Limb (tissue), 2 donors: ENCODE results near the gene SPAG6.
A peak's percentile ranks its signal among the peaks of the same experiment; 100 is the strongest.
"Not testable (repeated sequence)": the region's sequence is repeated elsewhere in the genome, so short reads cannot be mapped to it uniquely, and the experiment has no call there.

Experiments used
- DNase-seq, 2 donors: peaks; one replicate each; pipeline ENCODE4 v3.0.0-alpha.2; 2016; ENCODE audit errors: extremely low spot score in 2 of 2

The SPAG6 gene

DNA sequence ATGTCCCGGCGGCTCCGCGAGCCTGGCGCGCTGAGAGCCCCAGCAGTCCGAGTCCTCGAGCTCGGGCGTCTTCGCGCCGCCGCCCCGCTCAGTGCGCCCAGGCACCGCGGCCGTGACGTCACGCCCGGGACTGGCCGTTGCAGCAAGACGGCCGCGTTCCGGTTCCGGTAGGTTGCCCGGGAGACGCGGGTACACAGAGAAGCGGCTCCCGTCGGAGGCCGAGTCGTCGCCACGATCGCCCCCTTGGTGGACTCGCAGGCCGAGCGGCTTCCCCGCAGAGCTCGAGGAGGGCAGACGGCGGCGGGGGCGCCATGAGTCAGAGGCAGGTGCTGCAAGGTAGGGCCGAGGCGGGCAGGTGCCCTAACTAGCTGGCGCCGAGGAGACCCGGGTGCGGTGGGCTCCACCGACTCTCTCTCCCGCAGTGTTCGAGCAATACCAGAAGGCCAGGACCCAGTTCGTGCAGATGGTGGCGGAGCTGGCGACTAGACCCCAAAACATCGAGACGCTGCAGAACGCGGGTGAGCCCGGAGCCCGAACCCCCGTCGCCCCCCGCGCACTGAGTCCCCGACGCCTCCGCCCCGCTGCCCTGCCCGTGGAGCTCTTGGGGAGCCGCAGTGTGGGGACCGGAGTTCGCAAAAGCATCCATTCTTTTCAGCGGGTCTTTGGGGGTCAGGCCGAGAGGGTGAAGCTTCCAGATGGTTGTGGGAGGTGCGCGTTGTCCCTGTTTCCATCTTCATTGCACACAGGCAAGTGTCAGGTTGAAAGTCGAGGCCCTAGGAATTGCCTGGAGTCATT lies at the start of gene SPAG6:
TSS of gene SPAG6 (plus strand) at position 196 of the 795 bp plus-strand sequence. CDS start at position 312, 116 bp downstream.
- DNase-seq = peak in 1 of 2 donors; percentile 66

DNA sequence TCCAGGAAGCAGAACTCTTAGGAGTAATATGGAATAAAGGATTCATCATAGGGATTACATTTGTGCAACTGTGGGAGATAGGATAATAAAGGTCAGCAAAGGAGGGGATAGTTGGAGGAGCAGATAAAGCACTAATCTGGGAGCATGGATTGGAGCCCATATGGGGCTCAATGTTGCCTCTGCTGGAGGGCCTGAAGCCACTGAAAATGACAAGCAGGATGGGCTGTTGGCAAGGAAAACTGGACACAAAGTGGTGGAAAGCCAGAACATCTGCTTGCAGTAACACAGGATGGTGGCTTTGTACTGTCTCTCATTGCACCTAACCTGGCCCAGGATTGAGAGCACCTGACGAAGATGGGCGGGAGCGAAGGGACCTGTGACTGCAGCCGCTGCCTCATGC lies 44.1 kb upstream of the SPAG6 start:
- no peak for DNase-seq

DNA sequence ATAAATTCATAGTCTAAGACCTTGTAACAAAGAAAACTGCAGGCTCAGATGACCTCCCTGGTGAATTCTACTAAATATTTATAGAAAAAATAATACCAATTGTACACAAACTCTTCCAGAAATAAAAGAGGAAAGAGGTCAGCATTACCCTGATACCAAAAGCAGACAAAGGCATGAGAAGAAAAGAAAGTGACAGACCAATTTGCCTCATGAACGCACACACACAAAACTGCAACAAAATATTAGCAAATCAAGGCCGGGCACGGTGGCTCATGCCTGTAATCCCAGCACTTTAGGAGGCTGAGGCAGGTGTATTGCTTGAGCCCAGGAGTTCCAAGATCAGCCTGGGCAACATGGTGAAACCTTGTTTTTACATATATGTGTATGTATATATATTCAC lies 41.8 kb upstream of the SPAG6 start:
- DNase-seq = no peak

DNA sequence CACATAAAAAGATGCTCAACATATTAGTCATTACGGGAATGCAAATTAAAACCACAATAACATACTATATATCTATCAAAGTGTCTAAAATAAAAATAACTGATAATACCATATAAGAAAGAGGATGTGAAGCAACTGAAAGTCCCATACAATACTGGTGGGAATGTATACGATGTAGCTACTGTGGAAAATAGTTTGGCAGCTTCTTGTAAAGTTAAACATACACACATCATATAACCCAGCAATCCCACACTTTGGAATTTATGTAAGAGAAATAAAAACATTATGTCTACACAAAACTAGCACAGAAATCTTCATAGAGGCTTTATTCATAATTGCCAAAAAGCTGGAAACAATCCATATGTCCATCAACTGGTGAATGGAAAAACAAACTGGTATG lies 39.6 kb upstream of the SPAG6 start:
- DNase-seq = no peak

DNA sequence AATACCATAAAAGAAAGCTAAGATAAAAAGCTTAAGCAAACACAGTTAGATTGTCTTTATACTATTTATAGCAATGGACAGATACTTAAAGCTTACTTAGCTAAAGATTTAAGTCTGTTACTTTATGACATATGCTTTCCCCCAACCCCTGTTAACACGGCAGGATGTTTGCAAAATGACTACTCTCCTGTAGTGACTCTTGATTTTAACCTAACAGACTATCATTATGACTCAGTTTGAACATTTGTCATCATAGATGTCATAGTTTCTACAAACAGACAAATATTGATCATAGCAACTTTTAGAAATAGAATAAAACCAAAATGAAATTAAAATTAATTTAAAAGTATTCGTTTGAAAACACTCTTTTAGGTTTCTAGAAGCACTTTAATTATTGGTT lies 36.9 kb upstream of the SPAG6 start:
- DNase-seq = no peak

DNA sequence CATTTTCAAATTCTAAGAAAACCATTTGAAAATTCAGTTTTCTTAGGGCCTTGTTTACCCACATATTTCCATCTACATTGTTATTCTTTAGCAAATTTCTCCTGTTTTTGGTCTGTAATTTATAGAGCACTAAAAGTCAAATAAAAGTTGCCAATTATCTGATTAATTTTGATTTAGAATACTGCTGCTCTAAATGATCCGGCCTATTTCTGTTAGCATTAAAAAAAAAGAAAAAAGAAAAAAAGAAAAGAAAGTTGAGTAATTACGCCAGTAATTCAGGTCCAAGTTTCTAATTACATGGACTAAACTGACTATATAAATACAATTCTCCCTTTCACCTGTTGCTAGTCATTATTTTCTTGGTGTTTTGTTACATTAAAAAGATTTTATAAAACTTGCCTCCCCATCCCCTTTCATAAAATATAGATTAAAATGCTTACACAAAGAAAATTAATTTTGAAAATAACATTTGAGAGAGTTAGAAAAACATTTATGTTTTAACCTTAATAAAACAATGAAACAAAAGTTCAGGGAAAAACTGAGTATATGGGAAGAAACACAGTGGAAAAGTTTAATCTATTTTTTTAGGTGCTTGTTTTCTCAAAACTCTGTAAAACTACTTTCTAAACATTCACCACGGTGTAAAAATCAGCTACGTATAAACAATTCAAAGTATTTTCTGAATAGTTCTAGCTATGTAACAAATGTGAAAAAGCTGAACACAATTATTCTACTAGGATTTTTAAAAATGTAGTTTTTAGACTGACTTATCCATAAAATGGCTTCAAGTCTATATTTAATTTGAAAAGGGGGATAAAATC lies 35.9 kb upstream of the SPAG6 start:
- DNase-seq = no peak

DNA sequence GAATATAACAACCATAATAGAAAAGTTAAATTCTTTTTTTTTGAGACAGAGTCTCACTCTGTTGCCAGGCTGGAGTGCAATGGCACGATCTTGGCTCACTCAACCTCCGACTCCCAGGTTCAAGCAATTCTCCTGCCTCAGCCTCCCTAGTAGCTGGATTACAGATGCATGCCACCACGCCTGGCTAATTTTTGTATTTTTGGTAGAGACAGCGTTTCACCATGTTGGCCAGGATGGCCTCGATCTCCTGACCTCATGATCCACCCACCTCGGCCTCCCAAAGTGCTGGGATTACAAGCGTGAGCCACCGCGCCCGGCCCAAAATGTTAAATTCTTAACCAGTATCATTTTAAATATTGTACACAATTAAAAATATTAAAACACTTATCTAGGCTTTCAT lies 35.3 kb upstream of the SPAG6 start:
- not testable (repeated sequence) for DNase-seq

DNA sequence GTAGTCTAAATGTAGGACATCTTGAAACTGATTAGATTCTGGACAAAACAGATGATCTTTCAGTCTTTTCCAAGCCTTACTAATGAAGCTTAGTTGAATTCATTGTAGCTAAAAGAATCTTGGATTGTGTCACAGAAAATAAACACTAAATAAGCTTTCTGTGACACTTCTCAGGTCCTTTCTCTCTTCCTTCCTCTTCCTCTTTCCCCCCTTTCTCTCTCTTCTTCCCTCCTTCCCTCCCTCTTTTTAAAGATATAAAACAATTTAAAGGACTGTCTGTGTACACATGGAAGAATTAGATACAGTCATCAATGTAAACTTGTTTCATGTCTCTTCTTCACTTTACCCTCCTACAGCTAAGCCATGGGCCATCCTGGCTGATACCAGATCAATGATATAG lies 34.4 kb upstream of the SPAG6 start:
- no peak for DNase-seq

DNA sequence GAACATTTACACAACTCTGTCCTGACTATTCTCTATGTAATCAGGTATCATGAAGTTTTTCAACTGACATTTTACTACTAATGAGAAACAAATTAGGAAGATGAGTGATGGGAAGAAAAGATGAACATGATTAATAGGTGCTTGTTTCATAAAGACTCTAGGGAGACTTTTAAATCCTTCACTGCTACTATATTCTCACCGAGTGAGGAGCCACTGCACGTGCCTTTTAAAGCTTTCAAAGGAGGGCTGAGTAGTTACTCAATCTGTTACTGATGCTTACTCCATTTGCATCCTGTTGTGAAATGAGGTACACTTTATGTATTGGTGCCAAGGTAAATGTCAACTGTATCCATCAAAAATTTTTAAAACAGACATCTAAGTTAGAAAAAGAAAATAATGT lies 30.4 kb upstream of the SPAG6 start:
- DNase-seq = no peak

DNA sequence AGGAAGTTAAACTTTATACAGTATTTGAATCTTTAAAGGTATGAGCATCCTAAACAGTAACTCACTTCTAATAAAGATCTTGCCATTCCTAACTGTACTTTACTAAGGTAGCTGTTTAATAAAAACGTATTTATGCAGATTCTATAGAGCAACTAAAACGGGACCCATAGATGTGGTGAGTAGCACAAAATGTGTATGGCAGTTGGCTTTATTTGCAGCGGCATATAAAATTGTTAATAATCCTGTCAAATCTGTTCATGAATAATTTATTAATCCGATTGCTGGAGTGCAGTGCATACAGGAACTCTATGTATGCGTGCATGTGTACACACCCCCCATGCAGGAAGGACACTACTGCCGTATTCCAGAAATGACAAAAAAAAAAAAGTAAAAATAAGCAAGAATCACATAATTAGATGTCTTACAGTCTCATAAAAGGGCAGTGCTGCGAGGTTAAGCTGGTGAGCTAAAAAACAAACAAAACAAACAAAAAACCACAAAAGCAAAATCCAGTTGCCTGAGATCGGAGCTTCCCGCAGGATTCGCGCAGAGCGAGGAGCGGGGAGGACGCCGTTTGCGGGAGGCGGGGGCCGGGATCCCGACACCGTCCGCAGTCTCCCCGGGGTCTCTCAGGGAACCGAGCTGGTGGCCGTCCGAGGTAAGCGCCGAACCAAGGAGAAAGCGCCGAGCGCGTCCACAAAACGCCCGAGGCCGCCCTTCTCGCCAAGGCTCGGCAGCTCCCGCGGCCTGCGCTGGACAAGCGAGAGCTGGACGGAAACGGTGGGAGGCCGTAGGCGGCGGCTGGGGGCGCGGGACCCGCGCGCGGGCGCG lies 29.6 kb upstream of the SPAG6 start:
- no peak for DNase-seq

DNA sequence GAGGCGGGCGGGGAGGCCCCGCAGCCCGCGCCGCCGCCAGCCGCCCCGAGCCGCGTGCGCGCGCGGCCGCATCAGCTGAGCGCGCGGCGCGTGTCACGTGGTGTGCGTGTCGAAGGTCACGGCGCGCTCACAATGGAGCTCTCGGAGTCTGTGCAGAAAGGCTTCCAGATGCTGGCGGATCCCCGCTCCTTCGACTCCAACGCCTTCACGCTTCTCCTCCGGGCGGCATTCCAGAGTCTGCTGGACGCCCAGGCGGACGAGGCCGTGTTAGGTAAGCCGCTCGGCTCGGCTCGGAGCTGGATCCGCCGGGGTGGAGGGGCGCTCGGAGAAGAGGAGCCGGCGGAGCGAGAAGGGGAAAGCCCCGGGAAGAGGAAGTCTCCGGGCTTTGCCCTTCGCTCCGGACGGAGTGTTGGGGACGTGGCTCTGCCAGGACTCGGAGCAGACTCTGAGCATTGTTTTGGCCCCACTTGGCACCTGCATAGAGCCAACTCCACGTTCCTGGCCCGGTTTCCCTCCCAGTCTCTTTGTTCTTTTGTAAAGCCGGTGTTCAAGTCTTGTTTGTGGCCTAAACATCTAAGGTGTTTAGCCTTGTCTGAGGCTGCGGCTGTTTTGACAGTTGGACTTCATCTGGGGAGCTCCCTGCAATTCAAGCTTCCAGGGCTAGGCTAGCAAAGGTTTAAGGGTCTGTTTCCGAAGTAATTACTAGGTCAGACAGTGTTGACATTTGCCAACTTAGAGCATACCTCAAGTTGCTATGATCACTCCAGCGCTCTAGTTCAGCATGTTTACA lies 28.8 kb upstream of the SPAG6 start, which contains the start of gene COMMD3:
TSS of gene COMMD3 (plus strand) at position 103 of the 790 bp plus-strand sequence. CDS start at position 133, 30 bp downstream.
- DNase-seq = peak; percentile 91 to 93

DNA sequence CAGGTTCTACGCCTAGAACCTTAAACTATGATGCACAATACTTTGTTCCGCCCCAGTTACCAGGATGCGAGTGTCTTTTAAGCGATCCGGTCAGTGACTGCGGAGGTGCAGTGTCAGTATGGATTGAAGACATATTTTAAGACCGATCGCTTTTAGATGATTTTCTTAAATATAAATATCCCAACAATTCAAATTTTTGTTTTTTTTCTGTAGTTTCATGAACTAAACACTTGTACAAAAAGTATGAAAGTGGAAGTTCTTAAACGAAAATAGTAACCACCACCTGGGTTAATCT lies 28.3 kb upstream of the SPAG6 start:
- DNase-seq = no peak

DNA sequence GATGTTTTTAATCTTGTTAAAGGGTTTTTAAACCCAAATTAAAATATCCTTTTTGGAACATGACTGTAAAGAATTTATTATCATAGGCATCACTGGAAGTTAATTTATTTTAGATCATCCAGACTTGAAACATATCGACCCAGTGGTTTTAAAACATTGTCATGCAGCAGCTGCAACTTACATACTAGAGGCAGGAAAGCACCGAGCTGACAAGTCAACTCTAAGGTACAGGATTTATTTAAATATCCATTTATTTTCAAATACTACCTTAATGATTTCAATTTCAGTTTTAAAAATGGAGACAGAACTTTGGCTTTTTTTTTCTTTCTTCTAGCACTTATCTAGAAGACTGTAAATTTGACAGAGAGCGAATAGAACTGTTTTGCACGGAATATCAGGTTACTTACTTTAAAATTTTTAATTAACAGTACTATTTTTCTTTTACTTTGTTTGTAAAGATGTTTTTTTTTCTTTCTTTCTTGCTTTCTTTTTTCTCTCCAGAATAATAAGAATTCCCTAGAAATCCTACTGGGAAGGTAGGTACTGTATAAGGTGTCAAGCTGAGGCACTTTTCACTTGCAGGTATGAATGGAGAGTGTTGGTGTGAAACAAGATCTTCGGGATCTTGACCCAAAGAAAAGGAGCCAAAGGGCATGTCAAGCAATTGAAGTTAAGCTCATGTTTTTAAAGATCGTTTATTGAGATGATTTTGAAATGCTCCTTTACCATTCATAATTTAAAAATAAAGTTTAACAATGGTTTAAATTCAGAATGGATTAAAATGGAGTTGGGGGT lies 27.3 kb upstream of the SPAG6 start:
- DNase-seq = no peak

DNA sequence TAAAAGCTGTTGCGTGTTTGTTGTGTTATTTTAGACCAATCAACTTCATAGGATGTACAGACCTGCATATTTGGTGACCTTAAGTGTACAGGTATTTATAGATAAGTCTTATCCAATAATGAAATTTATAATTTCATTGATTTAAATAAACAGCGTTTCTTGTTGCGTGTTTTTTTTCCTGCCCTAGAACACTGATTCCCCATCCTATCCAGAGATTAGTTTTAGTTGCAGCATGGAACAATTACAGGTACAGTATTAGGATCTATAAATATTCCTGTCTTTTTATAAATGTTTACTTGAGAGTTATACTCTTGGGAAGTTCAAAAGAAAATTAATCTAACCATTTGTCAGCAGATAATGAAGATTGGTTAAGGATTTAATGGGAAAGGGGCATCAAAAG lies 26.5 kb upstream of the SPAG6 start:
- no peak for DNase-seq

DNA sequence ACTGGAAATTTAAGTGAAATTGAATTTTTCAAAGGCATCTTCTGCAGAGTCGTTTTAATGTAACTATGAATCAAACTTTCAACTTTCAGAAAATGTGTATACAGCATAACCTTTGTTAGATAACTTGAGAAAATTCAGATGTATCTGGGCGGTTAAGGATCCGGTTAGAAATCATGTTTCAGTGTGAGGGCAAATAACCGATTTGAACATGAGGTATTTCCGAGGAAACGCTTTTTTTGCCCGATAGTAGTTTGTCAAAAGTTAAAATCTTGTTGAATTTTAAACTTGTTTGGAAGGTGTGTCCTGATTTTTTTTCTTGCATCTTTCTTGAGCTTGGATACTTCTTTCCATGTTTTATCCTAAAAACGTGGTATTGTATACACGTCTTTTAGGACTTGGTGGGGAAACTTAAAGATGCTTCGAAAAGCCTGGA lies 25.7 kb upstream of the SPAG6 start:
- no peak for DNase-seq

DNA sequence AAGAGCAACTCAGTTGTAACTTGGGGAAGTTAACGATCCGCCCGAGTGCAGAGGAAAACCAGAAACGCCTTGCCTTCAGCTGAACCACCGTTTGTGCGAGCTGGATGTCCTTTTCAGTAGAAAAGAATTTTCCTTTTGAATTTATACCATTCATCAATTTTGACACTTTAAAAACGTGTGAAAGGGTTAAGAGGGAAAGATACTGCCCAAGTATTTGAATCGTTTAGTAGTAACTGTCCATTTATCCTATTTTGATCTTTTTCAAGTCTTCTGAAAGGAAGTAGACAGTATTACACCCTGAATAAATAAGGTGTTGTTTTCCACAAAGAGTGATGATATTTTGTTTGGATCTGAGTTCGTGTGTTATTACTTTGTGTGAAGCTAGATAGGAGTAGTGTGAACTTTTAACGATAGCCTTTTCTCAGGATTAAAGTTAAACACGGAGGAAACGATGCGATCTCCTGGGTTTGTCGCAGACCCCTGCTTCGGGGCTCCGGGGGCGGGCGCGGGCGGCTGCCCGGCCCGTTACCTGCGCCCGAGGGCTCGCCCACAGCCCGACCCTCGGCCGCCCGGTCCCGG lies 25.2 kb upstream of the SPAG6 start:
- no peak for DNase-seq

DNA sequence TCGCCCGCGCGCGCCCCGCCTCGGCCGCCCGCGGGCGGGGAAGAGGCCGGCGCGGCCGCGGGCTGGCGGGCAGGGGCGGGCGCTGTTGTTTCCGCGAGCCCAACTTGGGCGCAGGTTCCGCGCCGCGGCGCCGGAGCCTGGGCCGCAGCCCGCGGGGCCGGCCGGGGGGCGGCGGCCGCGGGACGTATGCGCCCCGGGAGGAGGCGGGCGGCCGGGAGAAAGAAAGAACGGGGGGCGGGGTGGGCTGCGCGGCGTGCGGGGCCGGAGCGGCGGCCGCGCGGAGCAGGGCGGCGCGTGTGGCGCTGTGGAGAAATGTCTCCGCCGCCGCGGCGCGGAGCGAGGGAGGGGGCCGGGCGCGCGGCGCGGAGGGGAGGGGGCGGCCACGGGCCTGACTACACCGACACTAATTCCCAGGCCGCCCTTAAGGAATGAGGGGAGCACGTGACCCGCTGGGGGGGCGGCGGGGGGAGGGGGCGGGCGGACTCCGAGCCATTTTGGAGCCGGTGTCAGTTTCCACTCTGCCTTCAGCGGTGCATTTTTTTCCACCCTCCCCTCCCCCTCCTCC lies 24.6 kb upstream of the SPAG6 start, which contains the start of gene BMI1:
TSS of gene BMI1 (plus strand) at position 509 of the 565 bp plus-strand sequence. CDS start 5,351 bp downstream, outside the sequence.
- peak; percentile 83 to 98 for DNase-seq

DNA sequence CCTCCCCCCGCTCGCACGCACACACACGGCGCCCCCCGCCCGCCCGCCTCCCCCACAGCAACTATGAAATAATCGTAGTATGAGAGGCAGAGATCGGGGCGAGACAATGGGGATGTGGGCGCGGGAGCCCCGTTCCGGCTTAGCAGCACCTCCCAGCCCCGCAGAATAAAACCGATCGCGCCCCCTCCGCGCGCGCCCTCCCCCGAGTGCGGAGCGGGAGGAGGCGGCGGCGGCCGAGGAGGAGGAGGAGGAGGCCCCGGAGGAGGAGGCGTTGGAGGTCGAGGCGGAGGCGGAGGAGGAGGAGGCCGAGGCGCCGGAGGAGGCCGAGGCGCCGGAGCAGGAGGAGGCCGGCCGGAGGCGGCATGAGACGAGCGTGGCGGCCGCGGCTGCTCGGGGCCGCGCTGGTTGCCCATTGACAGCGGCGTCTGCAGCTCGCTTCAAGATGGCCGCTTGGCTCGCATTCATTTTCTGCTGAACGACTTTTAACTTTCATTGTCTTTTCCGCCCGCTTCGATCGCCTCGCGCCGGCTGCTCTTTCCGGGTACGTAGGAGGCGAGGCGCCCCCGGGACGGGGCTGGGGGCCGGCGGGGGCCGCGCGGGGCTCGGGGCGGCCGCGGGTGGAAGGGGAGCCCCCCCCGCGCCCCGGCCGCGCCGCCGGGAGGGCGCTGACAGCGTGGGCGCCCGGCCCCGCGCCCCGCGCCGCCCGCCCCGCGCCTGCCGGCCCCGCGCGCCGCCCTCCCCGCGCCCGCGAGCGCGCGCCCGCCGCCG lies 24.0 kb upstream of the SPAG6 start:
- peak in 1 of 2 donors; percentile 66 for DNase-seq
